ENCODE measurements around the gene SPAG17.

SPAG17 gene

DNA sequence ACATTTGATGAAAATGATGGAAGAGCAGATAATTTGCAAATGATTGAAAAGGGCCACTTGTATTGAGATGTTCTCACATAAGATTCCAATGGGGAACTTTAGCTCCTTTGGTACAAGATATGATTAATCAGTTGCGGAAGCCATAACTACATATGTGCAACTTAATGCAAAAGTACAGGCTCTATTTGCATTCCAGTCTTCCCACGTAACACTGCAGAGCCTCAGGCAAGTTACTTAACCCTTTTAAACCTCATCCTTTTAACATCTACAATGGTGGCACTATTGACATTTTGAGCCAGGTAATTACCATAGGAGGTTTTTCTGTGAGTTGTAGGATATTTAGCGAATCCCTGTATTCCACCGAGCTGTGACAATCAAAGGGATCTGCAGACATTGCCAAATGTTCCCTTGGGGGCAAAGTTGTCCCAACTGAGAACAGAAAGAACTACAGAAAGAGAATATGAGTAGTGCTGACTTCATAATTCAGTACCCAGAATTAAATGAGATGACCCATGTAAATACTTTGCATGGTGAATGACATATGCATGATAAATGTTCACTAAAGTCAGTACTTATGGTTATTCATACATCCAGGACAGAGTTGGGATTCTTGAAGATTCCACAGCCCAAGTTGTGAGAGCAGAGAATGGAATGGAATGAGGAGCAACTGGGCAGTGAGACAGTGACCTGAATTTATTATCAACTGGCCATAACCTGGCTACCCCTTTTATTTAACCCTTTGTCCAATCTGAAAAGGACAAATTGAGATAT is 62.6 kb downstream of the SPAG17 start:
- Histone ChIP-seq H3K27ac (ENCODE audit: low read depth, low read length) (no peak overlapping the region), H3K4me3 (ENCODE audit: low read depth, low read length) (no peak overlapping the region), H3K27me3 (ENCODE audit: control insufficient read depth, insufficient read depth, low read length) (no peaks in the 10 kb centered on the region), H3K9me3 (ENCODE audit: control insufficient read depth, insufficient read depth, low read depth, low read length) (no peaks in the 10 kb centered on the region), H3K4me1 (ENCODE audit: control insufficient read depth, insufficient read depth, low read length) (no peaks in the 10 kb centered on the region), H3K36me3 (ENCODE audit: control insufficient read depth, insufficient read depth, low read length) (no peaks in the 10 kb centered on the region), H3K9ac (ENCODE audit: low read length) (no peak overlapping the region)

DNA sequence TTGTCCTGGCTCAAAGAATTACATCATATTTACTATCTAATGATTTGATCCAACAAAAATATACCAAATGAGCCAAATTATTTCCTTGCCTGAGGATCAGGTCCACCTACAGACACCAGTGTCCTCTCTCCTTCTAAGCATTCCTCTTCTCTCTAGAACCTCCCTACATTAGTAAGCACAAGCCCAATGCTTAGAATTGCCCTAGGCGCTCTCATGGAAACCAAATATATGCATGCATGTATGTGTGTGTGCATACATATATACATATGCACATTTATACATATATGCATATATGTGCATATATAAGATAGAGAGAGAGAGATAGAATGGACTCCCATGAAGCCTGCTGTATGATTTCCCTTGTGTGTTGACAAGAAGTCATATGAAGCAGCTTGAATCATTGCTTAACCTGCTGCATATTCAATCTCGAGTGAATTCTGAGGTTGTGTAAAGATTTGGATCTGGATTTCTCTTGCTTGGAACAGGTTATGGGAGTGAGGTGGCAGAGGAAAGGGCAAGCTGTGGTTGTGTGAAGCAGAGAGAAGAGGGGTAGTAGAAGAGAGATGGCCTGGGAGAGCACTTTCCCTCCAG is 66.1 kb downstream of the SPAG17 start:
- Histone ChIP-seq H3K27me3 (ENCODE audit: control insufficient read depth, insufficient read depth, low read length) (no peaks in the 10 kb centered on the region), H3K4me3 (ENCODE audit: low read depth, low read length) (no peak overlapping the region), H3K9me3 (ENCODE audit: control insufficient read depth, insufficient read depth, low read depth, low read length) (no peaks in the 10 kb centered on the region), H3K36me3 (ENCODE audit: control insufficient read depth, insufficient read depth, low read length) (no peaks in the 10 kb centered on the region), H3K27ac (ENCODE audit: low read depth, low read length) (no peak overlapping the region), H3K9ac (ENCODE audit: low read length) (no peak overlapping the region), H3K4me1 (ENCODE audit: control insufficient read depth, insufficient read depth, low read length) (no peaks in the 10 kb centered on the region)

DNA sequence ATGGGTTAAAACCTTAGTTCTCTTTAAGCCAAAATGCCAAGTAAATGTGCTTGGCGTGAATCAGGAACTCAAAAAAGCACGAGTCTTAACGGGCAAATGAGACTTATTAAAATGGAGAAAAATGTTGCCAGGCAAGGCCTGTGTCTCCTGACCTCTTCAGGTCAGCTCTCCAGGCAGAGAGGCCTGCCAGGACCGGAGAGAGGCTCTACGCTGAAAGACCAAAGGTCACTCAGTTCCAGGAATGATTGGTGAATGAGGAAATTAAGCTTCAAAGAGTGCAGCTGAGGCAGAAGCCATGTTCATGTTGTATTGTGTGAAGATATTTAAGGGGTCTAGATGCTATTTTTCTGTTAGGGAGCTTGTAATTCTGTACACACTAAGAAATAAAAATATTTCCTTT is 66.6 kb downstream of the SPAG17 start:
- Histone ChIP-seq H3K9me3 (ENCODE audit: control insufficient read depth, insufficient read depth, low read depth, low read length) (no peaks in the 10 kb centered on the region), H3K27ac (ENCODE audit: low read depth, low read length) (no peak overlapping the region), H3K9ac (ENCODE audit: low read length) (no peak overlapping the region), H3K4me1 (ENCODE audit: control insufficient read depth, insufficient read depth, low read length) (peaks cover 1% of the 10 kb centered on the region; the same call in 1 of the 2 replicates), H3K27me3 (ENCODE audit: control insufficient read depth, insufficient read depth, low read length) (no peaks in the 10 kb centered on the region), H3K4me3 (ENCODE audit: low read depth, low read length) (no peak overlapping the region), H3K36me3 (ENCODE audit: control insufficient read depth, insufficient read depth, low read length) (no peaks in the 10 kb centered on the region)

DNA sequence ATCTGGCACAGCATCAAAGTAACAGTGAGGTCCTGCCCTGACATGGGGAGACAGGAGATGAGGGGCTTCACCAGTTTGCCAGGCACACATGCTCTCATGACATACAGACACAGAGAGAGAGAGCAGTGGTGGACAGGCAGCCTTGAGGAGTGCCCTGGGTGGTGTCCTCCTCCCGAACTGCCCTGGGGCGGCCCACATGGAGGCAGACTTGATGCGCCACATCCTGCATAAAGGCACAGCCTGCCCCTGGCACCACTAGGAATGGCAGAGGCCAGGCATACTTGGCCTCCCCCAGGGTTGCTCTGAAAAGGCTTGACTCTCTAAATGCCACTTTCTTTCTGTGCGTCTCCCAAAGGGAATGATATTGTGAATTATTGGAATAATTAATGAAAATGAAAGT is 67.5 kb downstream of the SPAG17 start:
- Histone ChIP-seq H3K27ac (ENCODE audit: low read depth, low read length) (no peak overlapping the region), H3K4me1 (ENCODE audit: control insufficient read depth, insufficient read depth, low read length) (peaks cover 6% of the 10 kb centered on the region; the same call in 1 of the 2 replicates), H3K9me3 (ENCODE audit: control insufficient read depth, insufficient read depth, low read depth, low read length) (no peaks in the 10 kb centered on the region), H3K9ac (ENCODE audit: low read length) (no peak overlapping the region), H3K27me3 (ENCODE audit: control insufficient read depth, insufficient read depth, low read length) (no peaks in the 10 kb centered on the region), H3K36me3 (ENCODE audit: control insufficient read depth, insufficient read depth, low read length) (no peaks in the 10 kb centered on the region), H3K4me3 (ENCODE audit: low read depth, low read length) (no peak overlapping the region)

DNA sequence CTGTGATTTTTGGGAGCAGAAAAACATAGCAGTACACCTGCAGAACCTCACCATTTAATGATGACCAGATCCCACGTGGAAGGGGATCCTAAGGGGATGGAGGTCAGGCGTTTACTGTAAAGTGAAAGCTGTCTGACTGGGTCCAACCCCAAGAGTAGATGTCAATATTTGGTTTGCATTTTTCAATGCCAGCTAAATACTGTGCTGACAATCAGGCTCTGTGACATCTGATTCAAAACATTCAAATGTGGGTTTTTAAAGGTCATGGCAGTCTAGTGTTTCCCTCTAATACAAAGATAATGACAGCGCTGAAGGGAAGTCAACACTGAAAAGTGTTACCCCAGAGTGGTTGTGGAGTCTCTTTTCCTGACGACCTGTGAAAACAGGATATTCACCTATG is 68.1 kb downstream of the SPAG17 start:
- no peaks in the 10 kb centered on the region for H3K9me3 ChIP-seq (ENCODE audit: control insufficient read depth, insufficient read depth, low read depth, low read length)
- H3K27ac ChIP-seq (ENCODE audit: low read depth, low read length): no peak overlapping the region
- H3K4me1 ChIP-seq (ENCODE audit: control insufficient read depth, insufficient read depth, low read length): peaks cover 6% of the 10 kb centered on the region; the same call in 1 of the 2 replicates
- H3K4me3 ChIP-seq (ENCODE audit: low read depth, low read length): no peak overlapping the region
- H3K36me3 ChIP-seq (ENCODE audit: control insufficient read depth, insufficient read depth, low read length): no peaks in the 10 kb centered on the region
- no peaks in the 10 kb centered on the region for H3K27me3 ChIP-seq (ENCODE audit: control insufficient read depth, insufficient read depth, low read length)
- H3K9ac ChIP-seq (ENCODE audit: low read length): no peak overlapping the region

DNA sequence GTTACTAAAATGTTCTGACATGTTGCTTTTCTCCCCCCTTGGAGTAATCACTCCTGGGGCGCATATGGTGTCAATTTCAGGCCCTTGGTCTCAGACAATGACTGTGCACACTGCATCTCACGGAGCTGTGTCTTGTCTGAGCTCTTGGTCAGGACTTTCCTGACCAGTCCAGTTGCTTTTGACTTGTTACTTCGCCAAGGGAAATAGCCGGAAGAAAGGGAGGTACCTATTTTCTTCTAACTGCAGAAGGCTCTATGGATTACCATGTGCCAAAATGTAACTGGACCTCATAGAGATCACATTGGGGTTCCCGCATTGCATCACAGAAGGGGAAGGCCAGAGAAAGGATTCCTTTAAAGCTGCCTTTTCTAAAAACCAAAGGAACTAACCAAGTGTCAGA is 68.6 kb downstream of the SPAG17 start:
- no peak overlapping the region for H3K27ac ChIP-seq (ENCODE audit: low read depth, low read length)
- H3K4me1 ChIP-seq (ENCODE audit: control insufficient read depth, insufficient read depth, low read length): peaks cover 6% of the 10 kb centered on the region; the same call in 1 of the 2 replicates
- H3K27me3 ChIP-seq (ENCODE audit: control insufficient read depth, insufficient read depth, low read length): no peaks in the 10 kb centered on the region
- no peaks in the 10 kb centered on the region for H3K9me3 ChIP-seq (ENCODE audit: control insufficient read depth, insufficient read depth, low read depth, low read length)
- H3K36me3 ChIP-seq (ENCODE audit: control insufficient read depth, insufficient read depth, low read length): no peaks in the 10 kb centered on the region
- no peak overlapping the region for H3K4me3 ChIP-seq (ENCODE audit: low read depth, low read length)
- H3K9ac ChIP-seq (ENCODE audit: low read length): no peak overlapping the region

DNA sequence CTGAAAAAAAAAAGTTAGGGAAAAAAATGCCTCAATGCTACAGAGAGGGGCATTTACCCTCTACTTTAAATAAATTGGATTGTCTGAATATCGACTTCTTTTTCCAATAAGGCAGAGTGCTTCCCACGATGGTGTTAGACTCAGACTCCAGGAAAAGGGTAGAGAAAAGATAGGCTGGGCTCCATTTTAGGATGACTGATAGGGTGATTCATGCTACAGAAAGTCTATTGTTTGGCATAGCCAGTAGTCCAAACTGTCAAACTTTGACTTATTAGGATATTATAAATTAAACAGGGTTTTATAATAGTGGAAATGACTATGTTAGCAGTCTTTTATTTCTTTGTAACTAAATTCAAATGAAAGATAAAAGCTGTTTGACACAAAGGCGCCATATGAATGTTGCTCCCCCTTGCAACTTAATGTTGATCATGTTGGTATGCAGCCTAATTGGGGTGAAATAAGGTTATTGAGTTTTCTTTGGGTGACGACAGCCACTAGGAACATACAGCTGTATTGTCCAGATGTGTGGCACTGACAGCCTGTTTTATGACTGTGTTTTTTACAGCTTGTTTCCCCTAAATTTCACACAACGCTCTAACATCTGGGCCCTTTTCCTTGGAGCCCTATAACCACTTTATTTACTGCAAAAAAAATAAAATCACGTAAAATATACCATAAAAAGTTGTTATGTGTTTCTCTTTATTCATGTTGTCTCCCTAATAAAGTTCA is 69.3 kb downstream of the SPAG17 start:
- H3K4me3 ChIP-seq (ENCODE audit: low read depth, low read length): no peak overlapping the region
- H3K27me3 ChIP-seq (ENCODE audit: control insufficient read depth, insufficient read depth, low read length): no peaks in the 10 kb centered on the region
- H3K27ac ChIP-seq (ENCODE audit: low read depth, low read length): no peak overlapping the region
- no peaks in the 10 kb centered on the region for H3K36me3 ChIP-seq (ENCODE audit: control insufficient read depth, insufficient read depth, low read length)
- no peaks in the 10 kb centered on the region for H3K9me3 ChIP-seq (ENCODE audit: control insufficient read depth, insufficient read depth, low read depth, low read length)
- H3K4me1 ChIP-seq (ENCODE audit: control insufficient read depth, insufficient read depth, low read length): peaks cover 6% of the 10 kb centered on the region; the same call in 1 of the 2 replicates
- H3K9ac ChIP-seq (ENCODE audit: low read length): no peak overlapping the region

DNA sequence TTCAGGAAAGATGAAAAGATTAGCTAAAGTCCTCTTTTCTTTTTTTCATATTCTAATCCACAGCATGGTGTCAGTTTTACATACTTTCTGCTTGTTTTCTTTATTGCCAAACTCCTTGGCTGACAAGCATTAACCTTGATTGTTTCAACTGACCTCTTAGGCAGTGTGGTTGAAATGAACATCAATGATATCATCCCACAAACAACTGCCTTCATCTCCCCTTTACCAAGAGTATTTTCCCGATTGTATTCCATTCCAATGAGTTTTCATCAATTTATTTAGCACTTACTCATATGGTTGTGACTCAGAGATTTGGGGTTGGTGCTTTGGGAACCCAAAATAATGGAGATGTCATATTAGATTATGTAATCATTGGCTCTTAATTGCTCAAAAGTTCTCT is 71.8 kb downstream of the SPAG17 start:
- Histone ChIP-seq H3K9ac (ENCODE audit: low read length) (no peak overlapping the region), H3K4me1 (ENCODE audit: control insufficient read depth, insufficient read depth, low read length) (peaks cover 6% of the 10 kb centered on the region; the same call in 1 of the 2 replicates), H3K9me3 (ENCODE audit: control insufficient read depth, insufficient read depth, low read depth, low read length) (no peaks in the 10 kb centered on the region), H3K27me3 (ENCODE audit: control insufficient read depth, insufficient read depth, low read length) (no peaks in the 10 kb centered on the region), H3K36me3 (ENCODE audit: control insufficient read depth, insufficient read depth, low read length) (no peaks in the 10 kb centered on the region), H3K4me3 (ENCODE audit: low read depth, low read length) (no peak overlapping the region), H3K27ac (ENCODE audit: low read depth, low read length) (no peak overlapping the region)

DNA sequence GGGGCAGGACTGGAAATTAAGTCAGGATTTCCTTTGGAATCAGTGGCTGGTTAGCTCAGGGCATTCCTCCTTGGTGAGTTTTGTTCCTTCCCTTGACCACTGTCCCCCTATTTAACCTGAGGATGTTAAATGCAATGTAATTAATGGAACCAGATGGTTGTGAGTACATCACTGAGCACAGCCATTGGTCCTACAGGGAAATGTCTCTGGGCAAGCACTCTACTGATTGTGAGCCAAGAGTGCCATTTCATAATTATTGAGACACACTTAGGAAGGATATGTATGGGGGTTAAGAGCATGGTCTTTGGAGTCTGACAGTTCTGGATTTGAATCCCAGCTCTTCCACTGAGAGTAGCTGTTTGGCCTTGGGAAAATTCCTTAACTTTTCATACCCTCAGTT is 74.4 kb downstream of the SPAG17 start:
- no peak overlapping the region for H3K27ac ChIP-seq (ENCODE audit: low read depth, low read length)
- H3K4me3 ChIP-seq (ENCODE audit: low read depth, low read length): no peak overlapping the region
- no peaks in the 10 kb centered on the region for H3K27me3 ChIP-seq (ENCODE audit: control insufficient read depth, insufficient read depth, low read length)
- no peaks in the 10 kb centered on the region for H3K9me3 ChIP-seq (ENCODE audit: control insufficient read depth, insufficient read depth, low read depth, low read length)
- no peaks in the 10 kb centered on the region for H3K36me3 ChIP-seq (ENCODE audit: control insufficient read depth, insufficient read depth, low read length)
- H3K9ac ChIP-seq (ENCODE audit: low read length): no peak overlapping the region
- H3K4me1 ChIP-seq (ENCODE audit: control insufficient read depth, insufficient read depth, low read length): peaks cover 6% of the 10 kb centered on the region; the same call in 1 of the 2 replicates

DNA sequence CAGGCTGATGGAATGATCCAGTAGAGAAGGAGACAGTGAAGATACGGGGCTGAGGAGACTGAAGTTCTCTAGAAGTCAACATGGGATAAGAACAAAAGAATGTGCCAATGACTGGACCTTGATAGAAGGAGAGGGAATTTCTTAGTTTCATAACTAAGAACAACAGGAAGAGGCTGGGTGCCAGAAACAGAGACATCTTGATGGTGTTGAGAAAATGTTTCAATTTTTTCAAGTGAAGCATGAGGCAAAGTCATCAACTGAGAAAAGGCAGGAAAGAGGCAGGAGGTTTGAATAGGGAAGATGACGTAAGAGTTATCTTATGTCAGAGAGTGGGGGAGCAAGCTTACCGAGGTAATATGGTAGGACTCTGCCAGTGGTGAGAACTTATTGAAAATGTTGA is 80.1 kb downstream of the SPAG17 start:
- Histone ChIP-seq H3K36me3 (ENCODE audit: control insufficient read depth, insufficient read depth, low read length) (no peaks in the 10 kb centered on the region), H3K4me3 (ENCODE audit: low read depth, low read length) (no peak overlapping the region), H3K27ac (ENCODE audit: low read depth, low read length) (no peak overlapping the region), H3K27me3 (ENCODE audit: control insufficient read depth, insufficient read depth, low read length) (no peaks in the 10 kb centered on the region; the same call in 1 of the 2 replicates), H3K9me3 (ENCODE audit: control insufficient read depth, insufficient read depth, low read depth, low read length) (no peaks in the 10 kb centered on the region), H3K9ac (ENCODE audit: low read length) (no peak overlapping the region), H3K4me1 (ENCODE audit: control insufficient read depth, insufficient read depth, low read length) (no peaks in the 10 kb centered on the region)

DNA sequence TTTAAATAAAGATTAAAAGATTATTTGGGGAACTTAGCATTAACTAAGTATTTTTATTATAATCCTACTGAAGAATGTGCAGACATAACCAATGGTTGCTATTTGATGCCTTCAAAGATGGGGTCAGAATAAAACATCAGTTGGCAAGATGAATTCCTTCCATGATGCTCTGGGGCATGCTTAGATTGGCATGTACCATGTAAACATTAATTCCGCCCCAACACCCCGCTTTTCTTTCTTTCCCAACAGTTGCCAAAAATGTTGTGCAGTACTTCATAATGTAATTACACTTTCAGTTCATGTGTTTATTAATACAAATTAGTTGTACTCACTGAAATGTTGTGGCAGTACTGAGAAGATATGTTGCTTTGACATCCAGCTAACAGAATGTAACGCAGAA is 82.6 kb downstream of the SPAG17 start:
- Histone ChIP-seq H3K27ac (ENCODE audit: low read depth, low read length) (no peak overlapping the region), H3K9me3 (ENCODE audit: control insufficient read depth, insufficient read depth, low read depth, low read length) (no peaks in the 10 kb centered on the region), H3K36me3 (ENCODE audit: control insufficient read depth, insufficient read depth, low read length) (no peaks in the 10 kb centered on the region), H3K4me3 (ENCODE audit: low read depth, low read length) (no peak overlapping the region), H3K27me3 (ENCODE audit: control insufficient read depth, insufficient read depth, low read length) (no peaks in the 10 kb centered on the region; the same call in 1 of the 2 replicates), H3K9ac (ENCODE audit: low read length) (no peak overlapping the region), H3K4me1 (ENCODE audit: control insufficient read depth, insufficient read depth, low read length) (no peaks in the 10 kb centered on the region)
